GM23248 (cell line): ENCODE results near the gene TNFRSF13B. TPM values are rescaled to one million over a fixed set of nuclear protein-coding genes. Genes with fewer than 3 reads are reported as not detected.
"Not testable (repeated sequence)": the region's sequence is repeated elsewhere in the genome, so short reads cannot be mapped to it uniquely, and the experiment has no call there.

Experiments
- DNase-seq: peaks from one replicate; pipeline ENCODE4 v3.0.0-alpha.2; 2015
- H2AFZ ChIP-seq: fragments of 200-600 bp; sonication (generic); 2 replicates; pipeline ENCODE4 v1.6.1; 2016; ENCODE audit warnings: antibody characterized with exemption
- H3F3A ChIP-seq: fragments of 200-600 bp; sonication (generic); 2 replicates; pipeline ENCODE4 v1.6.1; 2016; ENCODE audit warnings: mild to moderate bottlenecking, antibody characterized with exemption, mixed run types; ENCODE audit not compliant: insufficient read depth
- H3K27ac ChIP-seq: fragments of 200-600 bp; sonication (generic); 2 replicates; pipeline ENCODE4 v1.5.1; 2016; ENCODE audit warnings: mild to moderate bottlenecking
- H3K27me3 ChIP-seq: fragments of 200-600 bp; sonication (generic); replicated peaks from 2 replicates; pipeline ENCODE4 v1.6.1; 2016; ENCODE audit warnings: mild to moderate bottlenecking; ENCODE audit not compliant: insufficient read depth
- H3K36me3 ChIP-seq: fragments of 200-600 bp; sonication (generic); 2 replicates; pipeline ENCODE4 v1.6.1; 2016; ENCODE audit warnings: low read depth, mild to moderate bottlenecking
- H3K4me1 ChIP-seq: fragments of 200-600 bp; sonication (generic); 2 replicates; pipeline ENCODE4 v1.6.1; 2016; ENCODE audit warnings: mild to moderate bottlenecking; ENCODE audit not compliant: insufficient read depth
- H3K4me2 ChIP-seq: fragments of 200-600 bp; sonication (generic); one replicate; pipeline ENCODE4 v1.6.1; 2016; ENCODE audit warnings: mild to moderate bottlenecking; ENCODE audit not compliant: unreplicated experiment
- H3K4me3 ChIP-seq: fragments of 200-600 bp; sonication (generic); 2 replicates; pipeline ENCODE4 v1.5.1; 2016; ENCODE audit warnings: mild to moderate bottlenecking
- H3K79me2 ChIP-seq: fragments of 200-600 bp; sonication (generic); 2 replicates; pipeline ENCODE4 v1.6.1; 2016; ENCODE audit warnings: mild to moderate bottlenecking; ENCODE audit not compliant: insufficient read depth
- H3K9ac ChIP-seq: fragments of 200-600 bp; sonication (generic); 2 replicates; pipeline ENCODE4 v1.6.1; 2016; ENCODE audit warnings: mild to moderate bottlenecking
- H3K9me2 ChIP-seq: fragments of 200-600 bp; sonication (generic); 2 replicates; pipeline ENCODE4 v1.6.1; 2016; ENCODE audit warnings: mixed run types, mild to moderate bottlenecking, moderate library complexity; ENCODE audit not compliant: insufficient read depth
- H3K9me3 ChIP-seq: fragments of 200-600 bp; sonication (generic); one replicate; pipeline ENCODE4 v1.6.1; 2017; ENCODE audit warnings: low read depth
- H4K20me1 ChIP-seq: fragments of 200-600 bp; sonication (generic); 2 replicates; pipeline ENCODE4 v1.6.0; 2016; ENCODE audit not compliant: insufficient read depth
- EZH2 ChIP-seq: fragments of 200-600 bp; sonication (generic); IDR thresholded peaks from 2 replicates; pipeline ENCODE4 v1.6.1; 2018; ENCODE audit warnings: antibody characterized with exemption, mild to moderate bottlenecking; ENCODE audit not compliant: insufficient read depth, poor library complexity, severe bottlenecking
- EZH2phosphoT487 ChIP-seq: fragments of 200-600 bp; sonication (generic); IDR thresholded peaks from 2 replicates; pipeline ENCODE4 v1.6.1; 2018; ENCODE audit warnings: antibody characterized with exemption, moderate library complexity, mild to moderate bottlenecking, low read depth; ENCODE audit not compliant: insufficient read depth
- WGBS, 2 experiments: methylation state at CpG; one replicate each; pipeline ENCODE4 v1.1.6; 2015 to 2017; ENCODE audit warnings: low lambda C conversion rate in 2 of 2, low coverage in 1 of 2; ENCODE audit errors: missing lambda C conversion rate in 2 of 2; 5-methylcytosine and 5-hydroxymethylcytosine counted together
- in situ Hi-C: fragments of 300-500 bp; cut with MboI; formaldehyde crosslinking; loops from 2 replicates; pipeline ENCODE4 v1.15.0; 2020
- polyA plus RNA-seq: library from polyadenylated mRNA; unstranded; fragments of >200 nt; fragmentation: Nextera tagmentation; extraction: Ambion mirVana; gene quantifications from 2 replicates; pipeline ENCODE4 v1.2.1, GENCODE V29; 2016
- total RNA-seq: library from RNA; depleted of rRNA; stranded (reverse); fragments of >200 nt; shearing (Covaris generic); gene quantifications from 2 replicates; pipeline ENCODE4 v1.2.3, GENCODE V29; 2014

The TNFRSF13B gene
- total and polyA plus RNA-seq, 2 experiments from 2014 or later: not detected

DNA sequence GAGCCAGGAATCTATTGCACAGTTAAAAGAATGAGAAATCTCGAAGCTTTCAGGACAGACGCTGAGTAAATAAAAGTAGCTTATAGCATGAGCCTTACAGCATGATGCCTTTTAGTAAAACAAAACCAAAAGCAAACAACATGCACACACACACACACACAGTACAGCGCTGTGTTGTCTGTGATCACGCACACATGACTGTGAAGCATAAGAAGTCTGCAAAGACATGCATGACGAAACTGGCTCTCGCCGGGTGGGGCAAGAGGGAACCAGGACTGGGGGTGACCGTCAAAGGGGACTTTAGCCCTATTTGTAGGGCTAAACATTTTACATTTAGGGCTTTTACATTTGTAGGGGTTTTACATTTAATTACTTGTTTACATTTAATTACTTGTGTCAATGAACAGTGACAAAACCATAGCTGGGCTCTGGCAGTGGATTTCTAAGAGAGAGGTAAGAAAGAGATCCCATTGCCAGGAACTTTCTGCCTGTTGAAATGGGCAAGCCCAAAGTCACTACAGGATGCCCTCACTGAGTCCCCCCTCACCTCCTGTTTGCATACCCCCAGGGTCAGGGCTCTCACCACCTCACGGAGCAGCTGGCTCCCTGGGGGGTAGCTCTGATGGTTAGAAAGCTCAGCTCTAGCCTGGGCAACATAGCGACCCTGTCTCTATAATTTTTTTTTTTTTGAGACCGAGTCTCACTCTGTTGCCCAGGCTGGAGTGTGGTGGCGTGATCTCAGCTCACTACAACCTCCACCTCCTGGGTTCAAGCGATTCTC is 2.0 kb upstream of the TNFRSF13B start:
- Histone ChIP-seq H3K4me1 (peaks cover 25% of the 10 kb centered on the region), H3K9ac (no peak overlapping the region), H2AFZ (no peak overlapping the region), H3K79me2 (no peaks in the 10 kb centered on the region), H3K4me3 (no peak overlapping the region), H4K20me1 (no peaks in the 10 kb centered on the region), H3F3A (0 out of 2 replicates have a peak, but pooled peaks cover 4% of the 10 kb centered on the region), H3K27me3 (peaks cover 13% of the 10 kb centered on the region; the same call in 1 of the 2 replicates), H3K9me3 (no peaks in the 10 kb centered on the region), H3K36me3 (no peaks in the 10 kb centered on the region), H3K4me2 (no peak overlapping the region), H3K27ac (no peak overlapping the region), H3K9me2 (no peaks in the 10 kb centered on the region)
- in situ Hi-C loops: no loop called here
- 69 to 73% methylated on average over 13 of the region's 13 CpGs for WGBS, 2 experiments
- DNase-seq: no peak
- no peak for TF ChIP-seq EZH2
- TF ChIP-seq EZH2phosphoT487: no peak

DNA sequence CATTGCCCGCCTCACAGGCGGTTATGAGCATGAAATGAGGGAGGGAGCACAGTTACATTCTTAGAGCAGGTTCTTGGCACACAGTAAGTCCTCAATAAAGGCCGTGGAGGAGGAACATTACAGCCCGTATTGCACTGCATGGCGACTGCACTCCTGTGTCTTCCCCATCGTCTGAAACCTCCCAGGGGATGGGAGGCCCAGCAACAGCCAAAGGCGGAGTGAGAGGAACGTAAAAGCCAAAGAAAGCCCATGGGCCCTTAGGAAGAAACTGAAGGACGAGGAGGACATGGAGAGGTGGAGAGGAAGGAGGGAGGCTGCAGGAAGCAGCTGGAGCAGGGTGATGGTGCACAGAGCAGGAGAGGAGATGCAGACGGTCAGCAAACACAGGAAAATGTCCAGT is 1.1 kb upstream of the TNFRSF13B start:
- H3K4me3 ChIP-seq, H2AFZ ChIP-seq, H4K20me1 ChIP-seq, H3F3A ChIP-seq, DNase-seq, H3K9ac ChIP-seq, H3K79me2 ChIP-seq, H3K9me2 ChIP-seq, H3K9me3 ChIP-seq, H3K36me3 ChIP-seq, H3K27ac ChIP-seq, in situ Hi-C loops, H3K4me2 ChIP-seq: not testable (repeated sequence)
- Histone ChIP-seq H3K4me1 (peaks cover 21% of the 10 kb centered on the region), H3K27me3 (peaks cover 21% of the 10 kb centered on the region; the same call in 1 of the 2 replicates)
- 64 to 73% methylated on average over 10 of the region's 10 CpGs for WGBS, 2 experiments

DNA sequence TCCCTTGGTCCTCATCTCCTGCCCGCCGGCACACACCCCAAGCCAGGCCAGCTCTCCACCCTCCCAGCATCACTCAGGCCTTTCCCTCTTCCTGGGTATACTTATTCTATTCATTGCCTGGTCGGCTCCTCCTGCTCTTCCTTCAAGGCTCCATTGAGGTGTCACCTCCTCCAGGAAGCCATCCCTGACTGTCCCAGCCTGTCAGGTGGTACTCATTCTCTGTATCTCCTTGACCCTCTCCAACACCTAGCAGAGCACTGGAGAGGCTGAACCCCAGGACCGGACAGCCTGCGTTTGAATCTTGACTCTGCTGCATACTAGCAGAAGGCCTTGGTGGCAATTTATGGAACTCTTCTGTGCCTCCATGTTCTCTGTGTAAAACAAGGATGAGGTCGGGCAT is 428 bp upstream of the TNFRSF13B start:
- Histone ChIP-seq H3K27me3 (peaks cover 21% of the 10 kb centered on the region; the same call in 1 of the 2 replicates), H3K27ac (no peak overlapping the region), H4K20me1 (no peaks in the 10 kb centered on the region), H3K79me2 (no peaks in the 10 kb centered on the region), H2AFZ (no peak overlapping the region), H3K9ac (no peak overlapping the region), H3F3A (0 out of 2 replicates have a peak, but pooled peaks cover under 1% of the 10 kb centered on the region), H3K36me3 (no peaks in the 10 kb centered on the region), H3K9me2 (no peaks in the 10 kb centered on the region), H3K4me2 (no peak overlapping the region), H3K9me3 (no peaks in the 10 kb centered on the region), H3K4me3 (no peak overlapping the region), H3K4me1 (peaks cover 14% of the 10 kb centered on the region)
- TF ChIP-seq EZH2: no peak
- TF ChIP-seq EZH2phosphoT487: no peak
- no peak for DNase-seq
- 85 to 91% methylated on average over 6 of the region's 6 CpGs for WGBS, 2 experiments
- in situ Hi-C loops: no loop called here

DNA sequence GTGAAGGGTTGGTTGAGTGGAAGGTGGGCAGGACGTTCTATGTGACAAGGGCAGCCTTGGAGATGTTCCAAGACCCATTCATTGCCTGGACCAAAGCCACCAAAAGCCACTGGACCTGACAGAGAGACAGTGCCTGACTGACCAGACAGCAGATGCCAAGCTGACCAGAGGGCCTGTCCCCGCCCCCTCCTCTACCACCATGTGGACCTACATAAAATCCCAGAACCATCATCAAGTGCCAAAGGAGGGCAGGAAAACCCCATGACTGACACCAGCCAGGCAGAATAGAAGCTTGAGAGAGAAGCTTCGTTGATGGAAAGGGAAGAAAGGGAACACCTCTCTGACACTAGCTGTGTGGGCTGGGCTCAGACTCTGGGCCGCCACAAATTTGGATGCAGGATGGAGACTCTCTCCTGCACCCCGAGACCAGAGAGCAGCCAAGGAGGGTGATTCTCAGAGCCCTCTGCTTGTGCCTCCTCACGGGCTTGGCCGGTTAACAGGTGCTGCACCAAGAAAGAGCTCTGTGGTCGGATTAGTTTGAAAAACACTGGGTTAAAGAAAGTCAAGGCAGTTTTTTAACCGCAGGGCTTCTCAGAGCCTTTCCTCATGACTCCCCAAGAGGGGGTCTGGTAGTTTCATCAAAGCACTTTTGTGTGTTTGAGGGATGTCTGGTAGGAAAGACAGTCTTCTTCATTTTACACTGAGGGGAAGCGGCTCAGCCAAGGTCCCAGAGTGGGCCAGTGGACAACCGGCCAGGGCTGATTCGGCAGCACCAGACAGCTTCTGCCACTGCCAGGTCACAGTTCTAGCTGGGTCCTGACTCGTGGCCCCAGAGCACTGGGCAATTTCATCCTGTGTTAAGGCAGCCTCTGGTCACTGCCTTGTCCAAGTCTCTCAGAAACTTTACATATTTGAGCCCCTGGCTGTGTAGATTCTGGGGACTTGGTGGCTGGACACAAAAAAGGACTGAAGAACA is 1.7 kb downstream of the TNFRSF13B start:
- no peaks in the 10 kb centered on the region for H3K36me3 ChIP-seq
- no peak for DNase-seq
- no peaks in the 10 kb centered on the region for H3K9me2 ChIP-seq
- H3K4me3 ChIP-seq: no peak overlapping the region
- TF ChIP-seq EZH2 (no peak), EZH2phosphoT487 (no peak)
- 58 to 63% methylated on average over 13 of the region's 13 CpGs for WGBS, 2 experiments
- H3K27me3 ChIP-seq: peaks cover 33% of the 10 kb centered on the region
- H4K20me1 ChIP-seq: no peaks in the 10 kb centered on the region
- H2AFZ ChIP-seq: no peak overlapping the region
- no peak overlapping the region for H3K9ac ChIP-seq
- H3K4me1 ChIP-seq: no peaks in the 10 kb centered on the region
- H3K79me2 ChIP-seq: no peaks in the 10 kb centered on the region
- H3F3A ChIP-seq: no peaks in the 10 kb centered on the region
- H3K4me2 ChIP-seq: no peak overlapping the region
- H3K9me3 ChIP-seq: no peaks in the 10 kb centered on the region
- in situ Hi-C loops: no loop called here
- H3K27ac ChIP-seq: no peak overlapping the region
